Stimulated activated CD4-positive, alpha-beta T cell treated with anti-CD3 and anti-CD28 coated beads, Interleukin-4, amount 100 ng/mL, for 48 hours (primary cell): ENCODE measurements around the gene PTPN12.

Experiments used
- DNase-seq, 2 donors: peaks; one replicate each; pipeline ENCODE4 v3.0.0-alpha.2; 2020; ENCODE audit warnings: low read depth in 2 of 2

The PTPN12 gene

GRCh38 chr7:77662869-77663268 is 125.8 kb downstream of the PTPN12 start:
- no peak for DNase-seq

DNA sequence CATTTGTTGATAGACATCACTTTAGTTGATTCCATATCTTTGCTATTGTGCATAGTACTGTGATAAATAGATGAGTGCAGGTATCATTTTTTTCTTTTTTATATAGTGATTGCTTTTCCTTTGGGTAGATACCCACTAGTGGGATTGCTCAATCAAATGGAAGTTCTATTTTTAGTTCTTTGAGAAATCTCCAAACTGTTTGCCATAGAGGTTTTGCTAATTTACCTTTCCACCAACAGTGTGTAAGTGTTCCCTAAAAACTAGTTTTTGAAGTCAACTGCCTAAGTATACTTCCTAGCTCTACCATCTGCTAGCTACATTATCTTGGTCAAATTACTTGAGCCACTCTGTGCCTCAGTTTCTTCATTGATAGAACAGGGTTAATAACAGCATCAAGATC is 127.6 kb downstream of the PTPN12 start:
- DNase-seq: no peak

DNA sequence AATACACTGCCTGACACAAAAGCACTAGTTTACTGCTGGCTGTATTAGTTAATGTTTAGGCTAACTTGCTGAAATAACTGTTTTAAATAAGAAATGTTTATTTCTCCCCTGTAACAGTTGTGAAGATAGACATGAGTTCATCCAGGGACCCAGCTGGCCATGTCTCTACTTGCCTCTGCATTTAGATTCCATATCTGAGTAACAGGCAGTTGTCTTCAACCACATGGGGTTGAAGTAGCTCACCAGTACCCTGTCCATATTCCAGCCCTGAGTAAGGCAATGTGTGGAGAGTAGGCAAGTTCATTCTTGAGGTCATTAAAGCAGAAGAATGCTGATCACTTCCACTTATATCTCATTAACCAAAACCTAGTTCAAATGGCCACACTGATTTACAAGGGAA is 128.1 kb downstream of the PTPN12 start:
- DNase-seq: no peak

DNA sequence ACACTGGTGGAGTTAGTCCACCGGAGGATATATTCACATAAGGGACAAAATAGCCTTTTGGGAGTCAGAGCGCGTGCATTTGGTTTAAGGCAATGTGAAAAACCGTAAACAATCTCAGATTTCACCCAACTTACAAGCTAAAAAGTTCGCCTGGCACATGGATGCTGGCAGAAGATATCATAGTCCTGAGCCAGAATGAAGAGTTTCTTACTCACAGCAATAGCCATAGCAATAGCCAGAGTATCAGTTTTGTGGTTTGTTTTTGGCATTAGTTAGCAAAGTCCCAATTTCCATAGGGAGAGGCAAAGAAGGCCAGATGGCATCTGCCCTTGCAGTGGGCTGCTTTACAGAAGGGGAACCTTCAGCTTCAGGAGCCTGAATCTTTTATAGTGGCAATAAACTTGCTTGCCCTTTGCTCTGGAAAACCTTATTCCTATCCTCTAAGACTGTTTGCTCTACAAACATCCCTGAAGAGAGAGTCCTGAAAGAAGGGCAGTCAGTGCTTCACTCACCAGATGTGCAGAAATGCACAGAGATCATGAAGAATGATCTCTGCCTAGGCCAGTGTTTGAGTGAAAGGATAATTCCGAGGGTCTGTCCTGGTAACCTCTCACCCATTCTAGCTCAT is 130.5 kb downstream of the PTPN12 start:
- no peak for DNase-seq

DNA sequence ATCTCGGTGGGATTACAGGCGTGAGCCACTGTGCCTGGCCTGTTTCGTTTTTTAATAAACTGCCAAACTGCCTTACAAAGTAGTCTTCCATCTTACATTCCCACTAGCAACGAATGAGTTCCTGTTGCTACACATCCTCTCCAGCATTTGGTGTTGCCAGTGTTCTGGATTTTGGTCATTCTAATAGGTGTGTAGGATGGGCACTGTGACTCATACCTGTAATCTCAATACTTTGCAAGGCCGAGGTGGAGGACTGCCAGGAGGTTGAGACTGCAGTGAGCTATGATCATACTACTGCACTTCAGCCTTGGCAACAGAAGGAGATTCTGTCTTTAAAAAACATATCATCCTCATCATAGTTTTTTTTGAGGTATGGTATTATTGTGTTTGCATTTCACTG is 137.8 kb downstream of the PTPN12 start:
- peak in 1 of 2 donors; percentile 11 for DNase-seq

GRCh38 chr7:77679608-77680007 is 142.5 kb downstream of the PTPN12 start:
- no peak for DNase-seq

DNA sequence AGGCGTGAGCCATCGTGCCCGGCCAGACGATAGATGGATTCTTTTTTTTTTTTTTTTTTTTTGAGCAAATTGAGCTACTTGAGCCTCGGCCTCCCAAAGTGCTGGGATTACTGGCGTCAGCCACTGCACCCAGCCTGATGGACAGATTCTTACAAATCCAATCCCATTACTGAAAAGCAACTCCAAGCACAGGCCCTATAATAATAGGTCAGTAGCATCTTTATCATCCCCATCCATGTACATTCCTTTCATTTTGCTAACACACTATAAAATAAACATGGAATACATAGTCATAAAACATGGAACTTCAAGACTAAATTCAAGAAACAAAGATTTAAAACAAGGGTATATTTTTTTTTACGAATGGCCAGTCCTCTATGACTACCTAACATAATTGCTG is 143.2 kb downstream of the PTPN12 start:
- DNase-seq: no peak

- no peak for DNase-seq
These were observed 146.9 kb downstream of the PTPN12 start for GRCh38 chr7:77684030-77684429.

DNA sequence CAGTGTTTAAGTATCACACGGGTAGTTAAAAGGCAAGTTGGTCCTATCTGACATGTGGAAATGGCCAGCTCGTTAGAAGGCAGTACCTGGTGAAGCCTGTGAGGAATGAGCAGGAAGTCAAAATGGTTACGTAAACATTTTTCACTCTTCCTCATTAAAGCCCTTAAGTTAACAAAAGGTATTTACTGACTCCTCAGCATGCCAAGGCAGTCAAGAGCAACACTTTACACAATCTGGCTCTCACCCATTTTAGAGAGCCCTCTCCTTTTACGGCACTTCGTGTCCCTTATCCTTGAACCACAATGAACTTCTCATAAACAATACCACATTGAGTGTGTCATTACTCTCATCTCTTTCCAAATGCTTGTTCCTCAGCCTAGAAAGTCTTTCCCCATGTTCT is 148.1 kb downstream of the PTPN12 start:
- no peak for DNase-seq

DNA sequence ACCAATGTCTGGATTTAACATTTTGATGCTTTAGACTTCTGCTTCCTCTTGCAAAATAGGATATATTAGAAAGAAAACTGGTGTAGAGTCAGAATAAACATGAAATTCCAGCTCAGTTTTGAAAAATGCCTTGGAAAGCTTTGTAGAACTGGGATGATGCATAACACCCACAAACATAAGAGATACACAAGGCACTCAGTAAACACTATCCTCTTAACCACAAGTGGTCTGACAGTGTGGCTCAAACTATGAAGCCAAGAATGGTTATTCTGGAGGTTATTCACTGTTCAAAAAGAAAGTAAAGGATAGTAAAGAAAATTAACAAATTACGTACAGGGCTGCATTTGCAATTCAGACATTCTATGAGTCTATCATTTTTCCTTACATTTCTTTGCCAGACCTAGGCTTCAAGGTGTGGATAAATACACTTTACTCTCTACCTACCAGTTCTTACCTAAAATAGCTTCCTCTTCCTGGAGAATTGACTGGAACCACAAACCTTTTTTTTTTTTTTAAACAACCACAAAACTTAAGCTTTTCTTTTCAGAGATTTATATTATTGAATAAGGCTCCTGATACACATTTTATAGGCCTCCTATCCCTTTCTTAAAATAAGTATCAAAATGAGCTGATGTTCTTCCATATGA is 150.1 kb downstream of the PTPN12 start:
- no peak for DNase-seq

GRCh38 chr7:77687747-77688144 is 150.7 kb downstream of the PTPN12 start:
- peak in 1 of 2 donors; percentile 9 for DNase-seq
